ENCODE results near the gene MAP2K5.

Gene MAP2K5

DNA sequence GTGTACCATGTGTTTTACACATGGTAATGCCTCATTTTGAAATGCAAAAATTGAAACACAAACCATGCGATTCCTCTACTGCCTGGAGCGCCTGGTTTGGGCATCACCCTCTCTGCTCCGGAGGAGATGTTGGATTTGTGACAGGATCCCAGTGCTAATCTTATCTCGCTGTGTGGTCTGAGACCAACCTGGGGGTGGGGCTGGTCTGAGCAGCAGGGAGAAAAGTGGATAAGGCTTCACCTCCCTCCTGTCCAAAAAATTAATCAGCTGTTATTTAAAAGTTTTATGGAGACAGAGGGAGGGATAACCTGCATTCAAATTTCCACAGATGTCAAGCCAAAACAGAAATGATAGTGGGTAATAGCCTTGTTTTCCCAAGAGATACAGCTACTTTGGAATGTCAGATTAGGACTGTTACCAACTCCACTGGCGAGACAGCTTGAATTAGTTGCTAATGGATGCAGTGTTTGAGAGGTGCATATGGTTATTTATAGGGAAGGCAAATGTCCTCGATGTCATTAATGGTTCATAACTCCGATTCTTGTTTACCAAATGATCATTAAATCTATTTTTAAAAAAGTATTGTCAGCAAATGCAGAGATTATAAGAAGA, 228.8 kb downstream of the MAP2K5 start:
- no peak overlapping the region for H3K27ac ChIP-seq (ENCODE audit: insufficient read depth, low read length, poor library complexity, severe bottlenecking)
- H3K9me3 ChIP-seq (ENCODE audit: control insufficient read depth, low read length), result no peaks in the 10 kb centered on the region
- H3K4me3 ChIP-seq (ENCODE audit: insufficient read depth, low read depth, low read length, poor library complexity, severe bottlenecking), result no peak overlapping the region
- no peaks in the 10 kb centered on the region for H3K4me1 ChIP-seq (ENCODE audit: control insufficient read depth, insufficient read depth, low read length, poor library complexity, severe bottlenecking)
- no peak for DNase-seq
- H3K36me3 ChIP-seq (ENCODE audit: control insufficient read depth, insufficient read depth, low read length), result no peaks in the 10 kb centered on the region
- no peaks in the 10 kb centered on the region for H3K27me3 ChIP-seq (replicated peaks; ENCODE audit: control insufficient read depth, insufficient read depth, low read length, poor library complexity, severe bottlenecking)

DNA sequence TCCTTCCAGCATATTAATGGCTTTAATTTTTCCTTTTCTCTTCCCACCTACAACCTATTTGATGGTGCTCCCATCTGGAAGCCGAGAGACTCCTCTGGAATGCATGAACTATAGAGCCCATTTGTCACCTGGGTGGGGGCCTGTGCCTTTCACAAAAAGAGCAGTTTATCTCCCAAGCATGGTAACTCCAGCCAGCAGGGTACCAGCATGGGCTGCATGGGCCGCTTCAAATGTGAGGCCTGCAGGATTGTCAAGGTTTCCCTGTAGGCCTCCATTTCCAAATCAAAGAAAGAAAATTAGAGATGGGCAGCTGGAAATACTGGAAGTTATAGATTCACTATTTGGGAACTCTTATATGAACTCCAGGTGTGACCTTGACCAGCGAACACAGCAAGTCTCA, 232.1 kb downstream of the MAP2K5 start:
- Histone ChIP-seq H3K4me1 (ENCODE audit: control insufficient read depth, insufficient read depth, low read length, poor library complexity, severe bottlenecking) (no peaks in the 10 kb centered on the region), H3K4me3 (ENCODE audit: insufficient read depth, low read depth, low read length, poor library complexity, severe bottlenecking) (no peak overlapping the region), H3K27ac (ENCODE audit: insufficient read depth, low read length, poor library complexity, severe bottlenecking) (no peak overlapping the region), H3K9me3 (ENCODE audit: control insufficient read depth, low read length) (no peaks in the 10 kb centered on the region), H3K36me3 (ENCODE audit: control insufficient read depth, insufficient read depth, low read length) (no peaks in the 10 kb centered on the region), H3K27me3 (replicated peaks; ENCODE audit: control insufficient read depth, insufficient read depth, low read length, poor library complexity, severe bottlenecking) (no peaks in the 10 kb centered on the region)
- no peak for DNase-seq

DNA sequence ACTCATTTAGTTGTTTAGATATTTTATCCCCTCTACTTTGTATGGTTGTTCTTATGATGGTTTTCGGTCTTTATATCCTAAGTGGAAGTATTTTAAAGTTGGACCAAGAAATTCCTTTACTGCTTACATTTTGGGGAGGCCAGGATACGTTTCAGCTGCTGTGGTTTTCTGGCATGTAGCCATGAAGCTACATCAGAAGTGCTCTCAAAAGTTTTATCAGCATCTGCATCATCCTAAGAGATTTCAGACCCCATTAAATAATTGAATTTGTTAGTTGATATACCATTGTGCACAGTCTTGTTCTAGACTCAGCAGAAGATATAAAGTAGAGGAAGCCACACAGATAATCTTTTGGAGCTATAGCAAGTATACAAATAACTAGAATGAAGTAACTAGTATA, 232.7 kb downstream of the MAP2K5 start:
- no peaks in the 10 kb centered on the region for H3K27me3 ChIP-seq (replicated peaks; ENCODE audit: control insufficient read depth, insufficient read depth, low read length, poor library complexity, severe bottlenecking)
- DNase-seq, result no peak
- no peaks in the 10 kb centered on the region for H3K4me1 ChIP-seq (ENCODE audit: control insufficient read depth, insufficient read depth, low read length, poor library complexity, severe bottlenecking)
- no peaks in the 10 kb centered on the region for H3K9me3 ChIP-seq (ENCODE audit: control insufficient read depth, low read length)
- no peak overlapping the region for H3K27ac ChIP-seq (ENCODE audit: insufficient read depth, low read length, poor library complexity, severe bottlenecking)
- H3K4me3 ChIP-seq (ENCODE audit: insufficient read depth, low read depth, low read length, poor library complexity, severe bottlenecking), result no peak overlapping the region
- H3K36me3 ChIP-seq (ENCODE audit: control insufficient read depth, insufficient read depth, low read length), result no peaks in the 10 kb centered on the region

DNA sequence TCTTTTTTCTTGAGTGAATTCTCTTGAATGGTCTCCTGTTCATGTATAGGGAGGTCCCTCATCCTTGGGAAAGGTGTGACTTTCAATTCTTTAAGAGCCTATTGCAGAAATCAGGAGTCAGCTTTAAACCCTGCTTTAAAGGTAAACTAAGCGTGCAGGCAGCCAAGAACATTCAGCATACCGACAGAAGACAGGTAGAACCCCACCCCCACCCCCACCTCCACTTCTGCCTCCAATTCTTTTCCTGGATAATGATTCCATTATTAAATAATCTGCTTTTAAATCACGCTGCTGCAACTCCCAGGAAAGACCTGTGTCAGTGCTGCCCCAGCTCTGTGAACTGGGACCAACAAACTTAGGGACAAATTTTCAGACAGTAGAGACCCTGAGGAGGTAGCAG, 233.5 kb downstream of the MAP2K5 start:
- H3K4me3 ChIP-seq (ENCODE audit: insufficient read depth, low read depth, low read length, poor library complexity, severe bottlenecking), result no peak overlapping the region
- H3K27me3 ChIP-seq (replicated peaks; ENCODE audit: control insufficient read depth, insufficient read depth, low read length, poor library complexity, severe bottlenecking), result no peaks in the 10 kb centered on the region
- no peaks in the 10 kb centered on the region for H3K4me1 ChIP-seq (ENCODE audit: control insufficient read depth, insufficient read depth, low read length, poor library complexity, severe bottlenecking)
- no peaks in the 10 kb centered on the region for H3K36me3 ChIP-seq (ENCODE audit: control insufficient read depth, insufficient read depth, low read length)
- H3K27ac ChIP-seq (ENCODE audit: insufficient read depth, low read length, poor library complexity, severe bottlenecking), result no peak overlapping the region
- no peak for DNase-seq
- H3K9me3 ChIP-seq (ENCODE audit: control insufficient read depth, low read length), result no peaks in the 10 kb centered on the region

DNA sequence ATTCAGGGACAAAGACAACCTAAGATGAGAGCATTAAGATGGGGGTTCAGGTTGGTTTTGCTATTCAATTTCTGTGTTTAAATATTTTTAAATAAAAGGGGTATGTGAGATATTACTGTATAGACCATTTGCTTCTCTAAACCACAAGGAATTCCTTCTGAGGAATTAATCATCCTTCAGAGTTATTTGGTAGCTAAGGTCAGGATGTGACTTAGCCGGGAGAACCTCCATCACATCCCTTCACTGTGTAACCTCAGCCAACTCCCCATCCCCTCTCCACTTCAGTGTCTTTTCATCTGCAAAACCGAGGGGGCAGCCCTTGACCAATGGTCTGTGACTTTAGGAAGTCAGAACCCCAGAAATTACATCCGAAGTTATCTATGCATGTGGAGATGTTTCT, 234.1 kb downstream of the MAP2K5 start:
- Histone ChIP-seq H3K27me3 (replicated peaks; ENCODE audit: control insufficient read depth, insufficient read depth, low read length, poor library complexity, severe bottlenecking) (no peaks in the 10 kb centered on the region), H3K36me3 (ENCODE audit: control insufficient read depth, insufficient read depth, low read length) (no peaks in the 10 kb centered on the region), H3K4me3 (ENCODE audit: insufficient read depth, low read depth, low read length, poor library complexity, severe bottlenecking) (no peak overlapping the region), H3K9me3 (ENCODE audit: control insufficient read depth, low read length) (no peaks in the 10 kb centered on the region), H3K27ac (ENCODE audit: insufficient read depth, low read length, poor library complexity, severe bottlenecking) (no peak overlapping the region), H3K4me1 (ENCODE audit: control insufficient read depth, insufficient read depth, low read length, poor library complexity, severe bottlenecking) (no peaks in the 10 kb centered on the region)
- DNase-seq, result no peak

DNA sequence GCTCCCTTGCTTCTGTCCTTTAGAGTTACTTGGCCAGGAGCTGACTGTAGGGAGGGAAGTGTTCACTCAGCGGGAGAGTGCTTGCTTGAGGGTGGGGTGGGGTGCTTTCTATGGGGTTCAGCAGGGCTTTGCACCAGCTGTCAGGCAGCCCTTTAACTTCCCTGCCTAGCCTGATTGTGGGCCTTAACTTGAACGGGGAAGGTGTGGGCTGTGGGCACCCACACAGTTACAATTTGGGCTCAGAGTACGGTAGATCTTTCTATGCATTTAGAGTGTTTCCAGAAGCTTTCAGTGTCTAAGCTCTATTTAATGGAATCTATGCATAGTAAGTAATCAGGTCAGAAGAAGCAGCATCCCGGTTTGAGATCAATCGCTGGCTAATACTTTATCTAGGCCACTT, 234.6 kb downstream of the MAP2K5 start:
- Histone ChIP-seq H3K4me1 (ENCODE audit: control insufficient read depth, insufficient read depth, low read length, poor library complexity, severe bottlenecking) (no peaks in the 10 kb centered on the region), H3K4me3 (ENCODE audit: insufficient read depth, low read depth, low read length, poor library complexity, severe bottlenecking) (no peak overlapping the region), H3K9me3 (ENCODE audit: control insufficient read depth, low read length) (no peaks in the 10 kb centered on the region), H3K36me3 (ENCODE audit: control insufficient read depth, insufficient read depth, low read length) (no peaks in the 10 kb centered on the region), H3K27me3 (replicated peaks; ENCODE audit: control insufficient read depth, insufficient read depth, low read length, poor library complexity, severe bottlenecking) (no peaks in the 10 kb centered on the region), H3K27ac (ENCODE audit: insufficient read depth, low read length, poor library complexity, severe bottlenecking) (no peak overlapping the region)
- no peak for DNase-seq

DNA sequence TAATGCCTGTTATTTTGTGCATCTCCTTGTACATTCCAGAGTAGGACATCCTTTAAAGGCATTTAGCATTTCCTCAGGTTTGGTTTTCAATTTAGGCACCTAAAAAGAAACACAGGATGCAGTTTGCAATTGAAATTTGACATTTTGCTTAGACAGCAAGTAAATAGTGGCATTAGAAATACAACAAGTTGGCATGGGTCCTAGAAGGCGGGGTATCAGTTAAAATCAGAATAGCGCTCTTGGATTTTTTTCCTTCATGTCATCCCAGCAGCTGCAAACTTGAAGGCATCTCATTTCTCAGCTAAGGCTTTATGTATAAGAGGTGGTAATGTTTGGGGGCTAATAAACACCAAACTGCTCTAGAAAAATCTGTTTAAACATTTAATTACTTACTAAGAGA, 235.3 kb downstream of the MAP2K5 start:
- H3K27me3 ChIP-seq (replicated peaks; ENCODE audit: control insufficient read depth, insufficient read depth, low read length, poor library complexity, severe bottlenecking), result no peaks in the 10 kb centered on the region

DNA sequence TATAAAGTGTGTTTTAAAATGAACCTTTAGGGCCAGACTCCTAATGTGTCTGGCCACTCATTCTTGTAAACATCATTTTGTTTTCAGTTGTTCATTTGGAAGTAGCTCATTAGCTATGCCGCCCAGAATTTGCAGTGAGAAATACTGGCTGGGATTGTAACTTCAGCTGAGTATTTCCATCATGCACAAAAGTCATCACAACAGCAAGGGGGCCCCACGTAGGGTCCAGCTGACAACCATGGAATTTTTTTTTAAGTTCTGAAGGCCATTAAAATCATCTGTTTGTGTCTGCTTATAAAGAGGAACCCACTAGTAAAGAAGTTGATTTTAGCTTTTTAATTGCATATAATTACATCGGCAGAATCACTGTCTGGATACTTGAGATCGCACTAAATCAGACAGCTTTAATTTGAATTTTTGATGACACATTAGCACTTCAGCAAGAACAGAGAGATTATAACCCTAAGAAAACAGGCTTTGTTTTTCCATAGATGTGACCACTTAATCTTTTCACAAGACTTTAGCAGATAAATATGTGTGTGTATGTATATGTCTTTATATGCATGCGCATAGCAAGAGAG, 236.6 kb downstream of the MAP2K5 start:
- H3K4me3 ChIP-seq (ENCODE audit: insufficient read depth, low read depth, low read length, poor library complexity, severe bottlenecking), result no peak overlapping the region
- H3K27me3 ChIP-seq (replicated peaks; ENCODE audit: control insufficient read depth, insufficient read depth, low read length, poor library complexity, severe bottlenecking), result no peaks in the 10 kb centered on the region
- no peaks in the 10 kb centered on the region for H3K36me3 ChIP-seq (ENCODE audit: control insufficient read depth, insufficient read depth, low read length)
- DNase-seq, result no peak
- H3K4me1 ChIP-seq (ENCODE audit: control insufficient read depth, insufficient read depth, low read length, poor library complexity, severe bottlenecking), result peaks cover 7% of the 10 kb centered on the region
- H3K27ac ChIP-seq (ENCODE audit: insufficient read depth, low read length, poor library complexity, severe bottlenecking), result no peak overlapping the region
- no peaks in the 10 kb centered on the region for H3K9me3 ChIP-seq (ENCODE audit: control insufficient read depth, low read length)

More for the DNA sequence above, 235.3 kb downstream of the MAP2K5 start:
- H3K4me3 ChIP-seq (ENCODE audit: insufficient read depth, low read depth, low read length, poor library complexity, severe bottlenecking), result no peak overlapping the region
- DNase-seq, result no peak
- peaks cover 1% of the 10 kb centered on the region for H3K4me1 ChIP-seq (ENCODE audit: control insufficient read depth, insufficient read depth, low read length, poor library complexity, severe bottlenecking)
- H3K9me3 ChIP-seq (ENCODE audit: control insufficient read depth, low read length), result no peaks in the 10 kb centered on the region
- H3K36me3 ChIP-seq (ENCODE audit: control insufficient read depth, insufficient read depth, low read length), result no peaks in the 10 kb centered on the region
- H3K27ac ChIP-seq (ENCODE audit: insufficient read depth, low read length, poor library complexity, severe bottlenecking), result no peak overlapping the region

DNA sequence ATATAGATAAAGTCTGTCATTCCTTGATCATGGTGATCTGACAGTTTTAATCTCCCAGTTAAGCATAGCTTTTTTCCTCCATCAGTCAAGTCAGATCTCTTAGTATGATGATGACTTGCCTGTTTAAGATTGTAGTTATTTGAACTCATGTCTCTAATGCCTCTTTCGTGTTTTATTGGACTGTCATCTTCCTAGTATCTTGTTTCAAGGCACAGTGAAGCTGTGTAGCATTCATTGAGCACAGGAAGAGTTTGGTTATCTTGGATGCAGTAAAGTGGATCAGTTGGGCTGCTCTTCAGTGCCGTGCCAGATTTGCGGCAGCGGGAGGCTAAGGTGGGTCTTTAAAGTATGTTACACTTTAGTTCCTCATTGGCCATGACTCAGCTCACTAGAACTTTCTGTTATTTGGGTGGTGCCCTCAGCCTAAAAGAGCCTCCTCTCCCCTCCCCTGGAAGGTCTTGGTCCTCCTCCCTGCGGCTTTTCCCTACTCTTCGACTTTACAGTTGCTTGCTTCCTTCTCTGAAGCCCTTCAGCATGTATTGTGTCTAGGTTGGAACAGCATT, 237.1 kb downstream of the MAP2K5 start:
- no peak overlapping the region for H3K4me3 ChIP-seq (ENCODE audit: insufficient read depth, low read depth, low read length, poor library complexity, severe bottlenecking)
- H3K27me3 ChIP-seq (replicated peaks; ENCODE audit: control insufficient read depth, insufficient read depth, low read length, poor library complexity, severe bottlenecking), result no peaks in the 10 kb centered on the region
- no peak overlapping the region for H3K27ac ChIP-seq (ENCODE audit: insufficient read depth, low read length, poor library complexity, severe bottlenecking)
- H3K4me1 ChIP-seq (ENCODE audit: control insufficient read depth, insufficient read depth, low read length, poor library complexity, severe bottlenecking), result peaks cover 7% of the 10 kb centered on the region
- H3K9me3 ChIP-seq (ENCODE audit: control insufficient read depth, low read length), result no peaks in the 10 kb centered on the region
- no peak for DNase-seq
- H3K36me3 ChIP-seq (ENCODE audit: control insufficient read depth, insufficient read depth, low read length), result no peaks in the 10 kb centered on the region

DNA sequence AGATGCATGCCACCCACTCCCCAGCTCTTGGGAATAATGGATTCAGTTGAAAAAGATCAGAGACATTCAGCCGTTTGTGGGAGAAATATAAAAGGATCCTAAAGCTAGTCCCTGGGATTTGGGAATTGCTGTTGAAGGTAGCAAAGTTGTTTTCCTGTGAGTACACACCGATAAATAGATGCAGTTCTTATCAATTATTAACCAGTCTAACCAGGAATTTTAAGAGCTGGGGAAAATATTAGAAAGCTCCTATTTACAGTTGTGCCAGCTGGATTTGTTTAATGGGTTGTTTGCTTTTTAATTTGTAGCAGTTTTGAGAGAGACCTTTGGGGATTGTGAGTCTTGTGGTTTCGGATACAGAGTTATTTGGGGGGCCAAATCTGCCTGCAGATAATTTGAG, 238.6 kb downstream of the MAP2K5 start:
- Histone ChIP-seq H3K9me3 (ENCODE audit: control insufficient read depth, low read length) (no peaks in the 10 kb centered on the region), H3K27ac (ENCODE audit: insufficient read depth, low read length, poor library complexity, severe bottlenecking) (no peak overlapping the region), H3K36me3 (ENCODE audit: control insufficient read depth, insufficient read depth, low read length) (no peaks in the 10 kb centered on the region), H3K4me1 (ENCODE audit: control insufficient read depth, insufficient read depth, low read length, poor library complexity, severe bottlenecking) (peaks cover 7% of the 10 kb centered on the region), H3K4me3 (ENCODE audit: insufficient read depth, low read depth, low read length, poor library complexity, severe bottlenecking) (no peak overlapping the region), H3K27me3 (replicated peaks; ENCODE audit: control insufficient read depth, insufficient read depth, low read length, poor library complexity, severe bottlenecking) (no peaks in the 10 kb centered on the region)
- DNase-seq, result no peak
